HepG2 (cell line): Measurements from ENCODE around the gene NFE2. TPM values are rescaled to one million over a fixed set of nuclear protein-coding genes. Genes with fewer than 3 reads are reported as not detected.

Experiments used
- ARID4A ChIP-seq: sonication (generic); formaldehyde crosslinking; IDR thresholded peaks from 2 replicates; pipeline ENCODE4 v1.5.0; 2020; ENCODE audit warnings: mild to moderate bottlenecking, missing genetic modification reagents, borderline replicate concordance
- ELF4 ChIP-seq: sonication (generic); formaldehyde crosslinking; IDR thresholded peaks from 2 replicates; pipeline ENCODE4 v1.5.0; 2020; ENCODE audit warnings: missing genetic modification reagents, mild to moderate bottlenecking, moderate library complexity, borderline replicate concordance
- FOSL1 ChIP-seq: sonication (generic); formaldehyde crosslinking; IDR thresholded peaks from 2 replicates; pipeline ENCODE4 v1.9.0; 2021; ENCODE audit warnings: missing genetic modification reagents, borderline replicate concordance
- NBN ChIP-seq: fragments of 450-650 bp; conservative IDR thresholded peaks from 2 replicates; pipeline ENCODE4 v1.6.1; 2017
- PAXIP1 ChIP-seq: sonication (generic); formaldehyde crosslinking; conservative IDR thresholded peaks from 2 replicates; pipeline ENCODE4 v1.4.0; 2020; ENCODE audit warnings: mild to moderate bottlenecking, missing genetic modification reagents, moderate library complexity
- PHF21A ChIP-seq: sonication (generic); formaldehyde crosslinking; IDR thresholded peaks from 2 replicates; pipeline ENCODE4 v1.5.0; 2020; ENCODE audit warnings: mild to moderate bottlenecking, missing genetic modification reagents
- RCOR2 ChIP-seq: IDR thresholded peaks from 2 replicates; pipeline ENCODE4 v1.6.1; 2016; ENCODE audit warnings: missing biosample characterization, missing genetic modification reagents
- SNAPC2 ChIP-seq: sonication (generic); formaldehyde crosslinking; IDR thresholded peaks from 2 replicates; pipeline ENCODE4 v1.8.1; 2022; ENCODE audit warnings: mild to moderate bottlenecking, missing genetic modification reagents
- TAF1 ChIP-seq: sonication (generic); formaldehyde crosslinking; IDR thresholded peaks from 2 replicates; pipeline ENCODE4 v1.4.0; 2020; ENCODE audit warnings: missing genetic modification reagents
- THAP9 ChIP-seq: sonication (generic); formaldehyde crosslinking; IDR thresholded peaks from 2 replicates; pipeline ENCODE4; 2020; ENCODE audit warnings: missing genetic modification reagents, mild to moderate bottlenecking, borderline replicate concordance
- ZNF121 ChIP-seq: sonication (generic); formaldehyde crosslinking; IDR thresholded peaks from 2 replicates; pipeline ENCODE4 v1.5.0; 2020; ENCODE audit warnings: mild to moderate bottlenecking, missing genetic modification reagents
- ZNF383 ChIP-seq: sonication (generic); formaldehyde crosslinking; IDR thresholded peaks from 2 replicates; pipeline ENCODE4 v1.4.0; 2020; ENCODE audit warnings: missing genetic modification reagents, mild to moderate bottlenecking, borderline replicate concordance
- ZSCAN12 ChIP-seq: sonication (generic); formaldehyde crosslinking; IDR thresholded peaks from 2 replicates; pipeline ENCODE4 v1.9.0; 2021; ENCODE audit warnings: mild to moderate bottlenecking, missing genetic modification reagents
- polyA plus RNA-seq, 8 experiments: library from polyadenylated mRNA; depleted of rRNA in 3 of 8; stranded (reverse) in 7 of 8; unstranded in 1 of 8; fragments of >200 nt; fragmentation: Illumina TruSeq in 4 of 8; extraction: Trizol in 4 of 8; gene quantifications; 2 replicates each; pipeline versions ENCODE4 v1.2.1 to v1.2.3, GENCODE V29; 2011 to 2016; ENCODE audit warnings: low read depth in 4 of 8, missing spikeins in 1 of 8, mixed read lengths in 1 of 8; ENCODE audit not compliant: insufficient read depth in 1 of 8
- total RNA-seq, 5 experiments: library from RNA; depleted of rRNA; stranded (reverse); fragments of >200 nt; fragmentation: Illumina TruSeq; extraction: Trizol; gene quantifications; 2 replicates each; pipeline ENCODE4 v1.2.3, GENCODE V29; 2016; ENCODE audit warnings: low read depth in 1 of 5
- TF ChIP-seq, protein P1 (sequence below): IDR thresholded peaks from 2 replicates; pipeline ENCODE4 v1.6.1; 2016; ENCODE audit warnings: mild to moderate bottlenecking
- TF ChIP-seq, protein P2 (sequence below): IDR thresholded peaks from 2 replicates; pipeline ENCODE4 v1.6.1; 2016; ENCODE audit warnings: control low read depth

The NFE2 gene
- total and polyA plus RNA-seq, 2 of the 13 experiments (the other 11 are each of a cell fraction or from before 2014, with no cell fraction given) = 4.5 to 7.8 TPM

- TF ChIP-seq ARID4A (CRISPR knock-in tag) (peak; percentile 68; the same call in 1 of the 2 replicates), PHF21A (CRISPR knock-in tag) (no peak), PAXIP1 (CRISPR knock-in tag) (peak; percentile 24; the same call in 1 of the 2 replicates), NBN (no peak), ZSCAN12 (CRISPR knock-in tag) (peak; percentile 62; the same call in 1 of the 2 replicates), SNAPC2 (CRISPR knock-in tag) (peak; percentile 96), ZNF383 (CRISPR knock-in tag) (no peak), THAP9 (CRISPR knock-in tag) (peak; percentile 90; the same call in 1 of the 2 replicates), RCOR2 (CRISPR knock-in tag) (no peak), ELF4 (CRISPR knock-in tag) (no peak), ZNF121 (no peak), TAF1 (CRISPR knock-in tag) (peak; percentile 80), FOSL1 (CRISPR knock-in tag) (no peak)
- TF ChIP-seq, protein P1, sequence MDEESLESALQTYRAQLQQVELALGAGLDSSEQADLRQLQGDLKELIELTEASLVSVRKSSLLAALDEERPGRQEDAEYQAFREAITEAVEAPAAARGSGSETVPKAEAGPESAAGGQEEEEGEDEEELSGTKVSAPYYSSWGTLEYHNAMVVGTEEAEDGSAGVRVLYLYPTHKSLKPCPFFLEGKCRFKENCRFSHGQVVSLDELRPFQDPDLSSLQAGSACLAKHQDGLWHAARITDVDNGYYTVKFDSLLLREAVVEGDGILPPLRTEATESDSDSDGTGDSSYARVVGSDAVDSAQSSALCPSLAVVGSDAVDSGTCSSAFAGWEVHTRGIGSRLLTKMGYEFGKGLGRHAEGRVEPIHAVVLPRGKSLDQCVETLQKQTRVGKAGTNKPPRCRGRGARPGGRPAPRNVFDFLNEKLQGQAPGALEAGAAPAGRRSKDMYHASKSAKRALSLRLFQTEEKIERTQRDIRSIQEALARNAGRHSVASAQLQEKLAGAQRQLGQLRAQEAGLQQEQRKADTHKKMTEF (CRISPR knock-in tag) = no peak; the same call in none of the 2 replicates
- TF ChIP-seq, protein P2, sequence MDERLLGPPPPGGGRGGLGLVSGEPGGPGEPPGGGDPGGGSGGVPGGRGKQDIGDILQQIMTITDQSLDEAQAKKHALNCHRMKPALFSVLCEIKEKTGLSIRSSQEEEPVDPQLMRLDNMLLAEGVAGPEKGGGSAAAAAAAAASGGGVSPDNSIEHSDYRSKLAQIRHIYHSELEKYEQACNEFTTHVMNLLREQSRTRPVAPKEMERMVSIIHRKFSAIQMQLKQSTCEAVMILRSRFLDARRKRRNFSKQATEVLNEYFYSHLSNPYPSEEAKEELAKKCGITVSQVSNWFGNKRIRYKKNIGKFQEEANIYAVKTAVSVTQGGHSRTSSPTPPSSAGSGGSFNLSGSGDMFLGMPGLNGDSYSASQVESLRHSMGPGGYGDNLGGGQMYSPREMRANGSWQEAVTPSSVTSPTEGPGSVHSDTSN (CRISPR knock-in tag) = peak; percentile 96
Measured at GRCh38 chr12:54279632-54280467, 21.0 kb downstream of the NFE2 start, which contains the start of gene CBX5 (continued).
